ENCODE data around the gene UROC1.

DNA sequence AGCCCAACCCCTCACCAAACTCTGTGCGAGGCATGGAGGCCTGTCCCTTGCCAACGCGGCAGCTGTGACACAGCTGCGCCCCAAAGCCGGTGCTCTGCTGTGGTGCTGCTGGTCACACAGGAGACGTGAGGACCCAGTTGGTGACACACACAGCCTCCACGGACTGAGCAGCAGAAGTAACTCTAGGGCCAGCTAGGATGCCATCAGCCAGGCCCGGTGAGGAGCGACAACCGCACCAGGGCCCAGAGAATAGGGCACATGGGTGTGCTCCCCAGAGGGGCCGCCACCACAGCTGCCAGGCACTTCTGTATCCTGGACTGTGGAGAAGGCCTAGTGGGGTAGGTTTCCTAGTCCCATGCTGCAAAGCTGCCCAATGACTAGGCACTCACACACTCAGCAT lies 52.6 kb downstream of the UROC1 start:
- TF ChIP-seq, protein P1, sequence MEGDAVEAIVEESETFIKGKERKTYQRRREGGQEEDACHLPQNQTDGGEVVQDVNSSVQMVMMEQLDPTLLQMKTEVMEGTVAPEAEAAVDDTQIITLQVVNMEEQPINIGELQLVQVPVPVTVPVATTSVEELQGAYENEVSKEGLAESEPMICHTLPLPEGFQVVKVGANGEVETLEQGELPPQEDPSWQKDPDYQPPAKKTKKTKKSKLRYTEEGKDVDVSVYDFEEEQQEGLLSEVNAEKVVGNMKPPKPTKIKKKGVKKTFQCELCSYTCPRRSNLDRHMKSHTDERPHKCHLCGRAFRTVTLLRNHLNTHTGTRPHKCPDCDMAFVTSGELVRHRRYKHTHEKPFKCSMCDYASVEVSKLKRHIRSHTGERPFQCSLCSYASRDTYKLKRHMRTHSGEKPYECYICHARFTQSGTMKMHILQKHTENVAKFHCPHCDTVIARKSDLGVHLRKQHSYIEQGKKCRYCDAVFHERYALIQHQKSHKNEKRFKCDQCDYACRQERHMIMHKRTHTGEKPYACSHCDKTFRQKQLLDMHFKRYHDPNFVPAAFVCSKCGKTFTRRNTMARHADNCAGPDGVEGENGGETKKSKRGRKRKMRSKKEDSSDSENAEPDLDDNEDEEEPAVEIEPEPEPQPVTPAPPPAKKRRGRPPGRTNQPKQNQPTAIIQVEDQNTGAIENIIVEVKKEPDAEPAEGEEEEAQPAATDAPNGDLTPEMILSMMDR (IDR thresholded peaks at IDR 0.05) = no peak
- TF ChIP-seq POLR2A (IDR thresholded peaks at IDR 0.05) = no peak

Data from prostate gland (tissue), 2 donors.